ENCODE results near the gene PHF19. TPM values are rescaled to one million over a fixed set of nuclear protein-coding genes. Genes with fewer than 3 reads are reported as not detected.

PHF19 gene
- total RNA-seq, 2 experiments from 2014 or later, result 210 to 216 TPM

- DNase-seq (no peak), ATAC-seq (no peak)
- H3K27me3 Mint-ChIP-seq, result no peaks in the 10 kb centered on the region
- intact Hi-C loops (cut with micrococcal nuclease), result no loop called here
- peak overlapping the region; percentile 65 for H3K27ac Mint-ChIP-seq
- ChIA-PET CTCF (interaction anchor here (1.7 kb wide), 1 partner anchor 18 kb away, joined by 5 read pairs; no protein-coding TSS in a partner anchor), POLR2A (interaction anchor here (1.2 to 17.0 kb wide), 2 partner anchors 14 to 23 kb away, joined by 3 to 231 read pairs; no protein-coding TSS in a partner anchor)
- H3K4me3 Mint-ChIP-seq, result no peak overlapping the region
- H3K9me3 Mint-ChIP-seq, result no peaks in the 10 kb centered on the region
- no peak for TF ChIP-seq CTCF (IDR thresholded peaks at IDR 0.05)
- H3K36me3 Mint-ChIP-seq (ENCODE audit: low read depth), result peaks cover 71% of the 10 kb centered on the region
- H3K4me1 Mint-ChIP-seq (ENCODE audit: low read depth), result peaks cover 63% of the 10 kb centered on the region
Measured at GRCh38 chr9:120850315-120850714, 26.7 kb downstream of the PHF19 start.

GRCh38 chr9:120846906-120847305 lies 30.1 kb downstream of the PHF19 start:
- H3K9me3 Mint-ChIP-seq, result no peaks in the 10 kb centered on the region
- CTCF ChIA-PET, result interaction anchor here (0.6 to 1.5 kb wide), 4 partner anchors 17 to 92 kb away, joined by 3 to 6 read pairs (median 3); no protein-coding TSS in a partner anchor
- no peak for TF ChIP-seq CTCF (IDR thresholded peaks at IDR 0.05)
- POLR2A ChIA-PET, result interaction anchor here (0.7 to 17.0 kb wide), 13 partner anchors 9 to 132 kb away, joined by 3 to 231 read pairs (median 5); partner anchors contain the start of genes FBXW2 and PHF19
- DNase-seq, result no peak
- ATAC-seq, result no peak
- no peaks in the 10 kb centered on the region for H3K27me3 Mint-ChIP-seq
- H3K36me3 Mint-ChIP-seq (ENCODE audit: low read depth), result peaks cover 78% of the 10 kb centered on the region
- H3K4me1 Mint-ChIP-seq (ENCODE audit: low read depth), result peaks cover 67% of the 10 kb centered on the region
- peak overlapping the region; percentile 98 for H3K4me3 Mint-ChIP-seq
- intact Hi-C loops (cut with micrococcal nuclease), result loop anchor here (5.0 to 10.0 kb wide), 2 partner anchors 48 to 85 kb away; no protein-coding TSS in a partner anchor
- H3K27ac Mint-ChIP-seq, result peak overlapping the region; percentile 95

- H3K36me3 Mint-ChIP-seq (ENCODE audit: low read depth), result peaks cover 80% of the 10 kb centered on the region
- ATAC-seq (peak; percentile 26), DNase-seq (peak; percentile 43)
- H3K27ac Mint-ChIP-seq, result peak overlapping the region; percentile 95
- ChIA-PET CTCF (interaction anchor here (0.6 to 1.5 kb wide), 4 partner anchors 18 to 91 kb away, joined by 3 to 6 read pairs (median 3); no protein-coding TSS in a partner anchor), POLR2A (interaction anchor here (0.7 to 17.0 kb wide), 15 partner anchors 9 to 131 kb away, joined by 3 to 231 read pairs (median 5); partner anchors contain the start of genes FBXW2 and PHF19)
- H3K27me3 Mint-ChIP-seq, result no peaks in the 10 kb centered on the region
- peak overlapping the region; percentile 98 for H3K4me3 Mint-ChIP-seq
- H3K9me3 Mint-ChIP-seq, result no peaks in the 10 kb centered on the region
- no peak for TF ChIP-seq CTCF (IDR thresholded peaks at IDR 0.05)
- H3K4me1 Mint-ChIP-seq (ENCODE audit: low read depth), result peaks cover 68% of the 10 kb centered on the region
- intact Hi-C loops (cut with micrococcal nuclease), result loop anchor here (5.0 to 10.0 kb wide), 2 partner anchors 48 to 86 kb away; no protein-coding TSS in a partner anchor
Measured at GRCh38 chr9:120846251-120846889, 30.6 kb downstream of the PHF19 start.

- intact Hi-C loops (cut with micrococcal nuclease), result loop anchor here (5.0 to 10.0 kb wide), 2 partner anchors 50 to 87 kb away; no protein-coding TSS in a partner anchor
- no peak for TF ChIP-seq CTCF (IDR thresholded peaks at IDR 0.05)
- ChIA-PET POLR2A (interaction anchor here (1.0 to 17.0 kb wide), 15 partner anchors 9 to 229 kb away, joined by 3 to 231 read pairs (median 4); partner anchors contain the start of genes CNTRL, FBXW2, PHF19 and TRAF1), CTCF (interaction anchor here (0.8 to 1.8 kb wide), 6 partner anchors 80 to 91 kb away, joined by 3 to 6 read pairs (median 4); partner anchors contain the start of gene TRAF1)
- DNase-seq (peak; percentile 84), ATAC-seq (peak; percentile 29)
- H3K4me3 Mint-ChIP-seq, result peak overlapping the region; percentile 98
- no peaks in the 10 kb centered on the region for H3K9me3 Mint-ChIP-seq
- H3K27me3 Mint-ChIP-seq, result no peaks in the 10 kb centered on the region
- H3K36me3 Mint-ChIP-seq (ENCODE audit: low read depth), result peaks cover 76% of the 10 kb centered on the region
- peaks cover 66% of the 10 kb centered on the region for H3K4me1 Mint-ChIP-seq (ENCODE audit: low read depth)
- H3K27ac Mint-ChIP-seq, result peak overlapping the region; percentile 95
Measured at GRCh38 chr9:120845255-120845654, 31.7 kb downstream of the PHF19 start.

All from activated CD8-positive, alpha-beta T cell treated with anti-CD3 and anti-CD28 coated beads for 36 hours (primary cell).